NCI-H2107 treated with DMSO at 0.1 percent for 48 hours (cell line): ENCODE results near the gene SLC1A7.

Source experiments
- DNase-seq: peaks from one replicate; lab custom pipeline; 2025; ENCODE audit not compliant: unreplicated experiment; lab: John Stamatoyannopoulos, UW

The SLC1A7 gene

DNA sequence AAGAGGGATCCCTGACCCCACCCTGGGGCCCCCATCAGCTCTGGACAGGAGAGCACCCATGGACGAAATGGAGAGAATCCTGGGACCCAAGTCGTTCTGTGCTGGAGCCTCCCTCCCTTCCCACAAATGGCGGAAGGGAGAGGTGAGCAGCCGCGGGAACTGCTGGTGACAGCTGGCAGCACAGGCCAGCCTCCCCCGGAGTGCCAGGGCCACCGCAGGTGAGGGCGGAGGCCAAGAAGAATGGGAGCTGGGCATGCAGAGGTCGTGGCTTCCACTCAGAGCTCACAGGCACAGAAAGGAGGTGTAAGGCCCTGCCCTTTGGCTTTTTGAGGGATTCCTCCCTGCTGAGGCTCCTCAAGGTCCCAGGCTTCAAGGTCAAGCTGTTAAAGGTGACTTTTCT lies 24.6 kb downstream of the SLC1A7 start:
- no peak for DNase-seq

DNA sequence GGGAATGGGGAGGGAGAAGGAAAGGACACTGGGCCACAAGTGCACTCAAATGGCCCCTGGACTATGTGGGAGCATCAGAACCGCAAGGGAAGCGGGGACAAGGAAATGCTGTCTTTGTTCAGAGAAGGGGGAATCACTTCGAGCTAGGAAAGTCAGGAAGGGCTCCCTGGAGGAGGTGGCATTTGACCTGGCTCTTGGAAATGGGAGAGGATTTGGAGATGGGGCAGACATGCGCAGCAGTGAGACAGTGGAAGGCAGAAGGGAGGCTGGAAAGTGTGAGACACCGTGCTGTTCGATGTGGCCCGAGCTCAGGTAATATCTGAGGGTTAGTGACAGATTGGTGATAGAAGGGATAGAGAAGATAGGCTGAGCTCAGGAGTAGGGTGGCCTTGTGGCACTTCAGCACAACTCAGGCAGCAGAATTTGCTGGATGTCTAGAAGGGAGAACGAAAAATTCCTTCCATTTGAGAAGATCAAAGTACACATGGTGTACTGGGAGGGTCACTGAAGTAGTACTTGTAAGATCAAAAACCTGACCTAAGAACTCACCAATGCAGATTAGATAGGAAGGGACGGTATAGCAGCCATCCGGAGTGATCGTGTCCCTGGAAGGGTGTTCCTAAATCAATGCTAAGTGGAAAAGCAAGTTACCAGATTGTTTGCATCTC lies 25.4 kb downstream of the SLC1A7 start:
- no peak for DNase-seq

DNA sequence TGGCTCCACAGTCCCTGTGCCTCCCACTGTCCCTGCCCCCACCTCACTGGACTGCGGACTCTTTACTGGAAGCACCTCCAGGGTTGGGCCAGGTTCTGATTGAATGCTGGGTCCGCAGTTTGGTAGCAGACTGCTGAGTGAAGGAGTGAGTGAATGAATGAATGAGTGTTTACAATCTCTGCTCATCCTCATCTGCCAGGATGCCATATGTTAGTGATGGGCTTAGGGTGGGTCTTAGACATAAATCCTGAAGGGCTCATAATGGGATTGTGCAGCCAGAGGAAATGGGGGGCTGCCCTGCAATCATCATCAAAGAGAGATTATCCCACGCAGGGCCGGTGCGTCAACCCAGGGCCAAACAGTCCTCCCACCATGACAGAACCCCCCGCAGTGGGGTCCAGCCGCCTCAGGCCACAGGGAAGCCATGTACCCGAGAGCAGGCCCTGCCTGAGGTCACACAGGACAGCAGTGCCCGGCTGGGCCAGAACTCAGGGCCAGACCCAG lies 26.1 kb downstream of the SLC1A7 start:
- DNase-seq, result no peak

DNA sequence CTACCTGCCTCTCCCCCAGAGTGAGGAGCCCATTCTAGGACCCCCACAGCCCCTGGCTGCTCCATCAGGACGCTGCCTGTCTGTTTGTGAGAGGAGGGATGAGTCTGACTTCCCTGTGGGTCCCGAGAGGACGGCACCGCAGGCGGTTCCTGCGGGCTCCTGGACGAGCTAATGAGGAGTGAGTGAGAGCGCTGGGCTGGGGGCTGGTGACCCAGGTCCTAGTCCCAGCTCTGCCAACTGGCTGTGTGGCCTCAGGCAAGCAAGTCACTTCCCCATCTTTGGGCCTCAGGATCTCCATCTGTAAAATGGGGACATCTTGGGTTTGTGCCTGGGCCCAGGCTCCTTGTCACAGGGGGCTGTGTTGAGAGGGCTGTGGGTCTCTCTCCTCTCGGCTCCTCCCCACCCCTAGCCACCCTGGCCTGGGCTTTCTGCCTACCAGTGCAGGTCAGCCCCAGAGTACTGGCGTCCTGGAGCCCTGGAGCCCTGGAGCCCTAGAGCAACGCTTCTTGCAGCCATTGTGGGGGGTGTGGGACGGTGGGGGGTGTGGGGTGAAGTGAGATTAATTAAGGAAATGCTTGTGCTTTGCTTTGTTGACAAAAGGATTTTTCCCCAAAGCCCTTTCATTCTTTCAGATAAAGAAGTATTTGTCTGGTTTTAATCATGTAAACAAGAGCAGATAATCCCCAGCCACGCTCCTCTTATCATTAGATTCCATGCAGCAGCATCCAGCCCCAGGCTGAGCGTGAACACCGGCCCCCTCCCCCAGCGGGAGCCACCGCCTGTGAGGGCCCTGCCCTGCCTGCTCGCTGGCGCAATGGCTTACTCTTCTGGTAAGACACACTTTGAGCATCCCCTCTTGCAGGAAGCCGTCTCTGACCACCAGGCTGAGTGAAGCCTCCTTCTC lies 26.8 kb downstream of the SLC1A7 start:
- no peak for DNase-seq

DNA sequence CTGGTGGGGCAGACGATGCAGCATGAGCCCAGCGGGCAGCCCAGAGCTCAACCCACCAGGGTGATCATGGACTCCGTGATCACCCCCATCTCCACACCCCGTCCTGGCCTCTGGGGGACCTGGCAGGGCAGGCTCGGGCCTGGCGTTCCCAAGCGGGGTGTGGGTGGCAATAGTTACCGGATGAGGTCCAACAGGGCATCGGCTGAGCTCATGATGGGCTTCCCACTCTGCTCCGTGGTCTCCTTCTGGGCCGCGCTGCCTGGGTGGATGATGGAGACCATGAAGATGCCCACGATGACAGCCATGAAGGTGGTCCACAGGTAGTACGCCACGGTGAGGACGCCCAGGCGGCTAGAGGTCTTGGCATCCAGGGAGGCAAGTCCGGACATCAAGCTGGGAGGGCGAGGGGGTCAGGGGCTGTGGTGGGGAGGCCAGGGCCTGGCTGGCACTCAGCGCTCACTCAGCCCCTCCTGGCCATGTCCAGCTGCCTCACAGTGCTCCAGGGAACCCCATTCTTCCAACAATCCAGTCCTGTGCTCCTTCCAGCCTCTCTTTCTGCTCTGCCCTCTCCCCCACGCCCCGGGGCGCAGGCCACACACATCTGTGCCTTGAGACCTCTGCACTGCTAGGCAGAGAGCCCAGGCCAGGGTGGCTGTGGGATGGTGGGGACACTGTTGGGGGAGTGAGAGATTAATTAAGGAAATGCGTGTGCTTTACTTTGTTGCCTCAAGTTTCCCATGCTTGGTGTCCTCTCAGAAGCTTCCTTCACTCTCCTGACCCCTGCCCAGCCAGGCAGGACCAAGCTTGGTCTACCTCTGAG lies 27.6 kb downstream of the SLC1A7 start:
- DNase-seq, result no peak

DNA sequence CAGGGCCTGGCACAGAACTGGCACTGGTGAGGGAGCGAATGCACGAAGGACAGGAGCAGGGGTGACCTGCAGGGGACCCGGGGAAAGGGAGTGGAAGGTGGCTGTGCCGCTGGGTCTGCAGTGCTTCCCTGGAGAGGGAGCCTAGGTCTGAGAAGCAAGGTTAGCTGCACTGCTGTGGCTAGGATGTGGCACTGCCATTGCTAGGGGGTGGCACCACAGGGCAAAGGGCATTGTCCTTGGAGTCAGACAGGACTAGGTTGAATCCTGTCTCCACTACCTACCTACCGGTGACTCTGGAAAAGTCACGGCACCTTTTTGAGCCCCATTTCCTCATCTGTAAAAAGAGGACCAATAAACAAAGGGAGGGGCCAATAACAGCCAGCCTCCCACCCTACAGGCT lies 28.3 kb downstream of the SLC1A7 start:
- no peak for DNase-seq

DNA sequence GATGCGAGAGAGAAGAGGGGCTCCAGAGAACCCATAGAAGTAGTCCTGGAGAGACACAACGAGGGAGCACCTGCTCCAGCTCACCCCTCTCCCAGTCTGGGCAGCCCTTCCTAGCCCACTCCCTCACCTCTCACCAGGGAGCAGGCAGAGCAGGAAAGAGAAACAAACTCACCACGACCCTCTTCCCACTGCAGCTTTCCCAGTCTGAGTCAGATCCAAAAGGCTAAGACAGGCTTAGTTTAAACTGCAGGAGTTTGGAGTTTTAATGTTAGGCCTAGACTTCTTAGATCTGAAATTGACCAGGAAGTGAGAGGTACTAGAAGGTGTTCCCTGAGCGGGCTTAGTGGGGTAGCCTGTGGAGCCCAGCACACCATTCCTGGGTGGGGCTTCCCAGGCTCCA lies 29.6 kb downstream of the SLC1A7 start:
- no peak for DNase-seq

DNA sequence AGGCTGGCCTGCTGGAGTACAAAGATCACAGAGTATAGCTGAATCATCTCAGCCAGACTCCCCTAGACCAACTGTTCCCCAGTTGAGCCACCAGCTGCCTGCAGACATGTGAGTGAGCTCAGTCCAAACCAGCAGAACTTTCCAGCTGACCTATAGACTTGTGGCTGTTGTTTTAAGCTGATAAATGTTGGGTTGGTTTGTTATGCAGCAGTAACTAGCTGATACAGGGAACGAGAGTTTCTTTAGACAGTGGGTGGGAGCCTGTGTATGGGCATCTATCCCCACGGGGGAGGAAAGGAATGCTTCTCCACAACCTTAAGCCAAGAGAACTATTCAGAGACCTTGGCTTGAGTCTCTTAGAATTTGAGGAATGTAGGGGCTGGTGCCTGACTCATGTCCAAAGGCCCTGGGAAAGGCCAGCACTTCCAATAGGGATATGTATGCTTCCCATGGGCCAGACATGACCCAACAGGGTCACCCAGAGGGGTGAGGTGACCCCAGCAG lies 30.1 kb downstream of the SLC1A7 start:
- no peak for DNase-seq

DNA sequence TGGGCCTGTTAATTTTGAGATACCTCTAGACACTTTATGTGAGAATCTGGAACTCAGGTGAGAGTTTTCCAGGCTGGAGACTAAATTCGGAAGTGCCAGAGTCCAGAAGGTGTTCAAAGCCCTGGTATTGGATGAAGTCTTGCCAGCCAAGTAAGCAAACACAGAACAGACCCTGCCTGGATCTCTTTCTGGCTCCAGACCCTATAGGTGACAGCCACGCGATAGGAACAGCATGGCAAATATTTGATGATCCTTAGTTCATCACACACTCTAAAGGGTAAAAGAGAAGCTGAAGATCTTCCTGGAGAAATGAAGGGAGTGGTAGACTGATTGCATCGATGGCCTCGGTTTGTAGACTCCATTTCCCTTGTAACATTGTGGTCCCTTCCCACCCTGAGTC lies 30.7 kb downstream of the SLC1A7 start:
- DNase-seq, result no peak

DNA sequence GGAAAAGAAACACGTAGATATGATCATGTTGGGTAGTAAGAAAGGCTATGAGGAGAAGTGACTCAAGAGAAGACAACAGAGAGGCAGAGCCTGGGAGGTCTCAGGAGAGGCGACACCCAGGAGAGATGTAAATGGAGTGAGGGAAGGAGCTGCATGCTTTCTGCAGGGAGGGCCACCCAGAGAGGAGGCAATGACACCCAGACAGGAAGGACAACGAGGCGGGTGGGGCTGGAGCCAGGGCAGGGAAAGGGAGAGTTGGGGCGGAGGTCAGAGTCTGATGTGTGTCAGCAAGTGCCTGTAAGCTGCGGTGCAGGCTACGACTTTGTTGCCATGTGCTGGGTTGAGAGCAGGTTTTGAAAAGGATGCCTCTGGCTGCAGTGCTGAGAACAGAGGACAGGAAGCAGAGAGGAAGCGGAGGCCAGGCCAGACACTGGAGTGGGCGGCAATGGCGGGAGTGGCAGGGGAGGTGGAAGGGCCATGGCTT lies 31.3 kb downstream of the SLC1A7 start:
- DNase-seq, result no peak

DNA sequence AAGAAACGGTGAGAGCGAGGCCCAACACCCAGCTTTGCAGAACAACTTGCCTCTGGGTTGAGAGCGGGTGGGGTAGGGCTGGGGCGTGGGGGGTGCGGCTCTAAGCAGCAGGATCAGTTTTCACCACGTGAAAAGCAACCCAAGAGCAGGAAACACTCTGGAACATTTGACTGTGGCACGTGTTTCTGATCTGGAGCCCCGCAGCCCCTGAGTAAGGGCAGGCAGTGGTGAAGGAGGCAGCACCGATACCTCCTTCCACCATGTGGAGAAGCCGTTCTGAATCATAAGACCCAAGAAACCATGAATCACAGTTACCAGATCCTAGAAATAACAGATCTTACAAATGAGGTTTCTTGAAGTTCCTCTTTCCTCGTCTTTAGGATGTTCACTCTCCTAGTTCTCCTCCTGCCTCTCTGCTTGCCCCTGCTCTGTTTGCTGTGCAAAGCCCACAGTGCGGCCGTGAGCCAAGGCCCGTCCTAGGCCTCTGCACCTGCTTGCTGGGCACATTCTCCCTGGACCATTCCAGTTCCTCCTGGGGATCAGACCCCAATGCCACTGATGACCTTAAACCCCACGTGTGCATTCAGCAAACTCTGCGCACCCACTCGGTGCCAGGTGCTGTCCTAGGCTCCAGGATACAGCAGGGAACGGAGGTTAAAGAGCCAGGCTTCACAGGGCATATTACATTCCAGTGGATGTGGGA lies 31.9 kb downstream of the SLC1A7 start:
- DNase-seq, result peak; percentile 71

DNA sequence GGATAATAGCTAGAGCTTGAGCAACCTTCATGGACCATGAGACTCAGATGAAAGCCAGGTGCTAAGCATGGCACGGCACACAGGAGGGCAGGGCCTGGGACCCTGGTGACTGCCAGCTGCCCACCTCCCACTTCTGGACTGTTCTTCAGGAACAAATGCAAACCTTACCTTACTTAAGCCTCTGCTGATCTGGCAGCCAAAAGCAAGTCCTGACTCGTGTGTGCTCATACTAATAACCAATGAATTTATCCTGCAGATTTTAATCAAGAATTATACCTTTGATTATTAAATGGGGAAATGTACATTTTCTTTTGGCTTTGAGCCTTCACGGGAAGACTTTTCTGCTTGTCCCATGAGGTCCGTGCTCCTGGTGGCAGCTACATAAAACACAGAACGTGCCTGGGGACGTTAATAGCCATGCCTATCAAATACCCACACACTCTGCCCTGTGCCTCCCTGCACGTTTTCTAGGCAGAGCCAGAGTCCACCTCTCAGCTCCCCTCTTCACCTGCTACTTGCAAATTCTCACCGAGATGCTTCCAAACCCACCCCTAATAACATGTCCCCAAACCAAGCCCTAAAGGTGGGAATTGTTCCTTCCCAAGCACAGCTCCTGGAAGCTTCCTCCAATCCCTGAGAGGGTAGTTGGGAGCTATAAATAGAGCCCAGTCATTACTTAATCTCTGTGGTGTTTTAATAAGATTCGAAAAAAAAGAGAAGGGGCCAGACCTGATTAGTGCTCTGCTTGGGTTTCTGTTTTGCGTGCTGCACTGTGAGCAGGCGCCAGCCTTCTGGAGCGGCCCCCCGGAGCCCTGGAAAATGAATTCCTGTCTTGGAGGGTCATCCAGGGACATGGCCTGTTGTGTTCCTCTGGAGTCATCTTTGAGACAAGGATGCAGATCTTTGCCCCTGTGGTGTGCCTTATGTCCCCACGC lies 33.5 kb downstream of the SLC1A7 start:
- DNase-seq, result no peak

DNA sequence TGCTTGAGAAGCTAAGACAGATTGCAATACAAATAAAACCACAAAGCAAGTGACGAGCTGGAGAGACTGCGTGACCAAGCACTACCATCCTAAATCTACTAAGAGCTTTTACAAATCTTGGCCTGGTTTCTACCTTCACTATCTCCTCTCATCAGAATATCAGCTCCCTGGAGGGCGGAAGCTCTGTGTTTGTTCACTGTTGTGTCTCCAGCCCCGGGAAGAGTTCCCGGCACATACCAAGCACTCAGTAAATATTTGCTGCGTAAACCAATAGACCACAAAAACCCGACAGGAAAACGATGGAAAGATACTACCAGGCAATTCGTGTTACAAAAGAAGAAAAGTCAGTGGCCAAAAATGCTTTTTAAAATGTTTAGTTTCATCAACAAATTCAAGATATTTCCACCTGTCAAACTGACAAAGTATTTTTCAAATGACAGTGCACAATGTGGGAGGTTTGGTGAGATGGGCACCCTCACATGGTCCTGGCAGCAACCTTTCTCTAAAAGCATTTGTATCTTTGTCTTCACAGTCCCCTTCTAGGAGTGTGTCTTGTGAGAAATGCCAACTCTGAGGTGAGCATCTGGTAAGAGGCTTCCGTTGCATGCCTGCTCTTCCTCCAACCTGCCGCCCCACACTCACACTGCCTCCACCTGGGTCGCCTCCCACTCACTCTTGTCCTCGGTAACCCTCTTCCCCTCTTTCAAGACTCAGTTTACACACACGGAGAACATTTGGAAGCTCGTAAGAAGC lies 34.7 kb downstream of the SLC1A7 start:
- no peak for DNase-seq

DNA sequence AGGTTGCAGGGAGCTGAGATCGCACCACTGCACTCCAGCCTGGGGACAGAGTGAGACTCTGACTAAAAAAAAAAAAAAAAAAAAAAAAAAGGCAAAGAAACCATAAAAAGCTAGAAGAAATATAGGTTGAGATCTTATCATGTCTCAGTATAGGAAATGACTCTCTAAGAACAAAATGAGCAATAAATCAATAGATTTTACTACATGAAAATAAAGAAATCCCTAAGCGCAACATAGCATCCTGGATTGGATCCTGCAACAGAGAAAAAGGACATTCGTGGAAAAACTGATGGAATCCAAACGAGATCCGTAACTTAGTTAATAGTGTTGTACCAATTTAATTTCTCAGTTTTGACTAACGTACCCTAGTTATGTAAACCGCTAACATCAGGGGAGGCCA lies 35.3 kb downstream of the SLC1A7 start:
- DNase-seq, result no peak

DNA sequence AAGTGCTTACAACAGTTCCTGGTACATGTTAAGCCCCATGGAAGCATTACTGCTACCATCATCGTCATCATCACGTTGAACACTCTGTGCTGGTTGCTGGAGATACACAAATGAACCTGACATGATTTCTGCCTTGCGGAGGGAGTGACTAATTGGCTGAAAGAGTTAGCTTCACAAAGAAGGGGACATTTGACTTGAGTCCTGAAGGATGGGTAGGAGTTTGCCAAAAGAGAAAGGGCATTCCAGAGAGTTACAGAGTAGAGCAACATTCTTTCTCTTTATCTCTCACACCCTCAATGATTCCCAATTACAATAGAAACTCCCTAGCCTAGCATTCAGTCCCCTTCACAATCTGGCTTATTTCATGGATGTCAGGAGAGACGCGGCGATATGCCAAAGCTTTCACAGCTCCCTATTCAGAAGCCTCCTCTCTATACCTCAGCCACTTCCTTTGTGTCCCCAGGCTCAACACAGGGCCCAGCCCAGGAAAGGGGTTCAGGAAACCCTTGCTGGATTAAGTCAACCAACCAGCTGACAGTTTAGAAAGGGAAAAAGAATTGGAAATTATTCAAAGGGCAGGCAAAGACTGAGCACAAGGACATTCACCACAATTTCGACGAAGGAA lies 38.0 kb downstream of the SLC1A7 start:
- no peak for DNase-seq

DNA sequence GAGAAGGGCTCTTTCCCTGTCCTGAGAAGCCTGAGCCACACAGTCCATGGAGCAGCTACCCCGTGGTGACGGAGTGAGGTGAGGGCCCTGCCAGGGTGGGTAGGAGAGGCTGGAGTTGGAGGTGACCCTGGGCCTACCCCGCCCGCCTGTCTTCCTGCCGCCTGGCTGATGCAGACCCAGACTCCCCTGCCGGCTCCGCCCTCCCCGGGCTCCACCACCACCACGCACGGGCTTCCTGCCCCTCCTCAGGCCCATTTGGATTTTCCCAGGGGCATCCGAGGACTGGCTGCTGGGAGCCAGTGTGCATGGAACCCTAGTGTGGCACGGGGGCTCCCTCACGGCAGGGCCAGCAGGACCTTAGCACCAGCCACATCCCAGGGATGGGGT lies 47.9 kb downstream of the SLC1A7 start:
- DNase-seq, result no peak

DNA sequence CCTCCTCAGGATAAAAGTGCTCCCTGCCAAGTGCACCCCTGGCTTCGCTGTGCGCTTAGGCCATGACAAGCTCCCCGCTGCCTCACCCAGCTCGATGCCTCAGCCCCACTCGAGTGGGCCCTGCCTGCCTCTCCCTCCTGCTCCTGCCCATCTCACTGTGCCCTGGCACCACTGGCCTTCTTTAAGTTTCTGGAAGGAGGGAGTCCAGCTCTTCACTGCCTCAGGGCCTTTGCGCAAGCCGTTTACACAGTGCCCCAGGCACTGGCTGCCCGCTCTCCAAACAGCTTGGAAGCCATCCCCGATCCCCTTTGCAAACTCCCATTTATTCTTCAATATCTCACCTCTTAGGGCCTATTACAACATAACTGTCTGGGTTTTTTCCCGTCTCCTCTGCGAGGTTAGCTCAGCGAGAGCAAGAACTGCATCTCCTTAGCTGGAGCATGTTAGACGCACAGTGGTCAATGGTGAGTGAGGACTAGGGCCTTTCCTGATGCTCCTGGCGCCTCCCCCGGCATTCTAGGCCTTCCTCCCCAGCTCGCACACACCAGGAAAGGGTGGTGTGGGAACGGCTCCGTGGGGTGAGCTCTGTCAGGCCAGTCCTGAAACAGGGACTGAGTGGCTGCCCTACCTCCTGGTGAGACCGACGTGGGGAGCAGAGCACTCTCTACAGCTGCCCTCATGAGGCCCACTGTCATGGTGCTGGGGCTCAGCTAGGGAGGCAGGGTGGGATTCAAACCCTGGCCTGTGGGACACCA lies 48.5 kb downstream of the SLC1A7 start:
- DNase-seq, result no peak

DNA sequence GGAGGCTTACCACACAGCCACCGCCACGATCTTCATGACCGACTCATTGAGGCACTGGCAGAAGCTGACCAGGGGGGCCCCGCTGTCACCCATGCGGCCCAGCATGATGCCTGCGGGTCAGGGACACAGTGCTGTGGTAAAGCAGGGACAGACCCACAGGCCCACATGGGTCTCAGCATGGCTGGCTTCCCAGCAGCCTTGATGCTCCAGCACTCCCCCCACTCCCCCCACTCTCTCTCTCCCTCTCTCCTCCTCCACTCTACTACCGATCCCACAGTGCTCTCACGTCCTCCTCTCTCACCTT lies 49.0 kb downstream of the SLC1A7 start:
- DNase-seq, result no peak
